Measurements from ENCODE around the gene TNFRSF17. TPM values are rescaled to one million over a fixed set of nuclear protein-coding genes. Genes with fewer than 3 reads are reported as not detected.

TNFRSF17 gene
- total and polyA plus RNA-seq, 2 of the 13 experiments (the other 11 are each of a cell fraction or from before 2014, with no cell fraction given) = not detected

GRCh38 chr16:11915644-11916523 lies 49.1 kb upstream of the TNFRSF17 start, which contains the start of gene GSPT1 (continued):
- TF ChIP-seq THAP8 (CRISPR knock-in tag; IDR thresholded peaks at IDR 0.05; ENCODE audit: borderline replicate concordance) (no peak), ZNF761 (CRISPR knock-in tag; conservative IDR thresholded peaks at IDR 0.05) (peak; percentile 94), RBFOX2 (IDR thresholded peaks at IDR 0.05; ENCODE audit: low read depth, low read length) (peak; percentile 98), ZNF687 (CRISPR knock-in tag; IDR thresholded peaks at IDR 0.05) (peak; percentile 94), MTF2 (CRISPR knock-in tag; IDR thresholded peaks at IDR 0.05; ENCODE audit: borderline replicate concordance) (peak; percentile 93), HMGXB4 (CRISPR knock-in tag; IDR thresholded peaks at IDR 0.05; ENCODE audit: borderline replicate concordance in 1 of 2, low read depth in 1 of 2) (peak; percentile 88 to 94), NFE2L2 (IDR thresholded peaks at IDR 0.05; ENCODE audit: low read length) (no peak), MED13 (CRISPR knock-in tag; IDR thresholded peaks at IDR 0.05) (peak; percentile 95), TERF1 (CRISPR knock-in tag; IDR thresholded peaks at IDR 0.05) (no peak), ZFY (CRISPR knock-in tag; IDR thresholded peaks at IDR 0.05) (peak; percentile 92), HMGA1 (CRISPR knock-in tag; conservative IDR thresholded peaks at IDR 0.05) (no peak), SRSF9 (IDR thresholded peaks at IDR 0.05; ENCODE audit: borderline replicate concordance, insufficient read depth, low read depth, low read length, poor library complexity, severe bottlenecking) (no peak), ZBTB38 (CRISPR knock-in tag; IDR thresholded peaks at IDR 0.05) (peak; percentile 83), FOXA1 (IDR thresholded peaks at IDR 0.05) (no peak), FOXA1 (CRISPR knock-in tag; IDR thresholded peaks at IDR 0.05) (no peak; the same call in 1 of the 2 replicates), NFIC (IDR thresholded peaks at IDR 0.05; ENCODE audit: low read length) (no peak), TCF7L2 (IDR thresholded peaks at IDR 0.05; ENCODE audit: low read depth, low read length) (no peak)
- TF ChIP-seq, protein P1, sequence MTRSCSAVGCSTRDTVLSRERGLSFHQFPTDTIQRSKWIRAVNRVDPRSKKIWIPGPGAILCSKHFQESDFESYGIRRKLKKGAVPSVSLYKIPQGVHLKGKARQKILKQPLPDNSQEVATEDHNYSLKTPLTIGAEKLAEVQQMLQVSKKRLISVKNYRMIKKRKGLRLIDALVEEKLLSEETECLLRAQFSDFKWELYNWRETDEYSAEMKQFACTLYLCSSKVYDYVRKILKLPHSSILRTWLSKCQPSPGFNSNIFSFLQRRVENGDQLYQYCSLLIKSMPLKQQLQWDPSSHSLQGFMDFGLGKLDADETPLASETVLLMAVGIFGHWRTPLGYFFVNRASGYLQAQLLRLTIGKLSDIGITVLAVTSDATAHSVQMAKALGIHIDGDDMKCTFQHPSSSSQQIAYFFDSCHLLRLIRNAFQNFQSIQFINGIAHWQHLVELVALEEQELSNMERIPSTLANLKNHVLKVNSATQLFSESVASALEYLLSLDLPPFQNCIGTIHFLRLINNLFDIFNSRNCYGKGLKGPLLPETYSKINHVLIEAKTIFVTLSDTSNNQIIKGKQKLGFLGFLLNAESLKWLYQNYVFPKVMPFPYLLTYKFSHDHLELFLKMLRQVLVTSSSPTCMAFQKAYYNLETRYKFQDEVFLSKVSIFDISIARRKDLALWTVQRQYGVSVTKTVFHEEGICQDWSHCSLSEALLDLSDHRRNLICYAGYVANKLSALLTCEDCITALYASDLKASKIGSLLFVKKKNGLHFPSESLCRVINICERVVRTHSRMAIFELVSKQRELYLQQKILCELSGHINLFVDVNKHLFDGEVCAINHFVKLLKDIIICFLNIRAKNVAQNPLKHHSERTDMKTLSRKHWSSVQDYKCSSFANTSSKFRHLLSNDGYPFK (CRISPR knock-in tag; IDR thresholded peaks at IDR 0.05; ENCODE audit: borderline replicate concordance) = peak; percentile 97

All from HepG2 (cell line).